Measurements from ENCODE around the gene PROP1. TPM values are rescaled to one million over a fixed set of nuclear protein-coding genes. Genes with fewer than 3 reads are reported as not detected.
A peak's percentile ranks its signal among the peaks of the same experiment; 100 is the strongest.

The PROP1 gene
- total and polyA plus RNA-seq, 4 donors: not detected

DNA sequence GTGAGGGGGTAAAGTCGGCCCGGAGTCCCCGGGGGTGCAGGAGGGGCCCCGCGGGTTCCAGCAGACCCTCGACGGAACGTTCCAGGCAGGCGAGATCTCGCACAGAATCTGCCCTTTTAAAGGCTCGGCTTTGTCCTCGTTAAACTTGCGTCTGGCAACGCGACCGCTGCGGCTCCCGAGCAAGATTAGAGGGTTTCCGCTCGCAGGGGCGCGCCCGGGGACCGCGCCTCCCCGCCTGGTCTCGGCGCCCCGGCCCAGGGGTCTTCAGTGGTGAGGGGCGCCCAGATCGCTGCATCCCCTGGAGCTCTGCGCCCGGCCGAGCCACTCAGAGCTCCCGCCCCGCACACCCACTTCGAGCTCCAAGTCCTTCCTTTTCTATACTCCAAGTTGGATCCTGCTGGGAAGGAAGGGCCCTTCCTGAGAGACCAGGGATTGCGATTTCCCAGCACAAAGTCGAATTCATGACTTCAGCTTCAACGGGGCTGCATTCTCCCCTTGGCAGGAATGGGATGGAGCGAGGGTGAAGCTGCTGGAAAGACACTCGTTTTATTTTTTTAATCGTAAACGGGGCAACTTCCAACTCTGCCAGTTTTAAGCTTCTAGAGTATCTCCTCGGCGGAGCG lies 11.3 kb downstream of the PROP1 start:
- peaks cover 0 to 3% (median 0%) of the 10 kb centered on the region in 5 donors for H3K4me1 ChIP-seq (ENCODE audit: control insufficient read depth in 5 of 5, insufficient read depth in 5 of 5, low read length in 5 of 5)
- H3K9ac ChIP-seq (ENCODE audit: insufficient read depth in 1 of 2, low read length in 2 of 2): no peak overlapping the region
- no peak for ATAC-seq (ENCODE audit: insufficient read depth, low FRiP score)
- no peaks in the 10 kb centered on the region for H3K36me3 ChIP-seq (ENCODE audit: control insufficient read depth in 4 of 4, insufficient read depth in 4 of 4, low read length in 4 of 4)
- H3K9me3 ChIP-seq (ENCODE audit: control insufficient read depth in 4 of 4, insufficient read depth in 3 of 4, low read length in 3 of 4): peaks cover 0 to 7% (median 0%) of the 10 kb centered on the region in 4 donors
- no peak overlapping the region for H3K4me3 ChIP-seq
- H3K27ac ChIP-seq (ENCODE audit: low read depth in 1 of 2, low read length in 1 of 2): no peak overlapping the region
- peak in 1 of 3 donors; percentile 3 for DNase-seq
- TF ChIP-seq, protein P1, sequence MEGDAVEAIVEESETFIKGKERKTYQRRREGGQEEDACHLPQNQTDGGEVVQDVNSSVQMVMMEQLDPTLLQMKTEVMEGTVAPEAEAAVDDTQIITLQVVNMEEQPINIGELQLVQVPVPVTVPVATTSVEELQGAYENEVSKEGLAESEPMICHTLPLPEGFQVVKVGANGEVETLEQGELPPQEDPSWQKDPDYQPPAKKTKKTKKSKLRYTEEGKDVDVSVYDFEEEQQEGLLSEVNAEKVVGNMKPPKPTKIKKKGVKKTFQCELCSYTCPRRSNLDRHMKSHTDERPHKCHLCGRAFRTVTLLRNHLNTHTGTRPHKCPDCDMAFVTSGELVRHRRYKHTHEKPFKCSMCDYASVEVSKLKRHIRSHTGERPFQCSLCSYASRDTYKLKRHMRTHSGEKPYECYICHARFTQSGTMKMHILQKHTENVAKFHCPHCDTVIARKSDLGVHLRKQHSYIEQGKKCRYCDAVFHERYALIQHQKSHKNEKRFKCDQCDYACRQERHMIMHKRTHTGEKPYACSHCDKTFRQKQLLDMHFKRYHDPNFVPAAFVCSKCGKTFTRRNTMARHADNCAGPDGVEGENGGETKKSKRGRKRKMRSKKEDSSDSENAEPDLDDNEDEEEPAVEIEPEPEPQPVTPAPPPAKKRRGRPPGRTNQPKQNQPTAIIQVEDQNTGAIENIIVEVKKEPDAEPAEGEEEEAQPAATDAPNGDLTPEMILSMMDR (IDR thresholded peaks at IDR 0.05; ENCODE audit: control extremely low read depth, extremely low read depth): no peak
- peaks cover 12 to 59% (median 45%) of the 10 kb centered on the region in 3 donors for H3K27me3 ChIP-seq (ENCODE audit: control insufficient read depth in 3 of 3, insufficient read depth in 3 of 3, low read length in 2 of 3)
- WGBS, 2 donors: 3 to 4% methylated on average over 43 to 47 of the region's 47 CpGs

DNA sequence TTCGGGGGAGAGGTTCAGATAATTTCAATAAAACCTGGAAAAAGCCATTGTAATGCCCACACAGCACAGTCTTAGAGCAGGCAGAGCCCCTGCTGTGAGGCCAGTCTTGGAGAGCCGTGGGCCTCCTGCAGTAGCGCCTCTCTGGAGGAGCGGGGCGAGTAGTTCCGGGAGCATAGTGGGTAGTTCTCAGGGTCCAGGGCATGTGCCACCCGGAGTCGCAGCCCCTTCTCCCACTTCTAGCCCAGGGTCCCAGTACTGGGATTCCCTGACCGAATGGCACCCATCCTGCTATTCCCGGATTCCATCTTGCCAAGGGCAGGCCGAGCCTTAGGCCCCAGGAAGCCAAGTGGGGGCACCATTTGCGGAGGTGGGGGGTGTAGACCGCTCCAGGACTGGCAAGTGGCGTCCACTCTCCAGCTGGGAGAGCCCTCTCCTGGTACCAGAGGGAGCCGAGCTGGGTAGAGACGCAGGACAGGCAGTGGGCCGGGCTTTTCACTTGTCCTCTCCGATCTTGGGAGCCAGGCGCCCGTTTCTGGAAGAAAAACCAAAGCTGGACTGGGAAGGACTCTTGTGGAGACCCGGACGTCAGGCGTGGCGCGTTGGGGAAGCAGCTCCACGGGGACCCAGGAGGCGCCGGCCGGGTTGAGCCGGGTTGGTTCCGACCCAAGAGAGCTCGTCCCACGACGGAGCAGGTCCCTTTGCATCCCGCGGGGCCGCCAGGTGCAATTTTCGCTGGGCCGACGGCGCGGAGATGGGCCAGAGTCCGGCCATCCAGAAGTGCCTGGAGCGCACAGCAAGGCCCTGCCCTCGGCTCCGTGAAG lies 12.1 kb downstream of the PROP1 start:
- DNase-seq: no peak
- Histone ChIP-seq H3K9ac (ENCODE audit: insufficient read depth in 1 of 2, low read length in 2 of 2) (no peak overlapping the region), H3K27me3 (ENCODE audit: control insufficient read depth in 3 of 3, insufficient read depth in 3 of 3, low read length in 2 of 3) (peaks cover 12 to 59% (median 42%) of the 10 kb centered on the region in 3 donors), H3K9me3 (ENCODE audit: control insufficient read depth in 4 of 4, insufficient read depth in 3 of 4, low read length in 3 of 4) (peaks cover 0 to 7% (median 0%) of the 10 kb centered on the region in 4 donors), H3K27ac (ENCODE audit: low read depth in 1 of 2, low read length in 1 of 2) (no peak overlapping the region), H3K4me3 (no peak overlapping the region), H3K4me1 (ENCODE audit: control insufficient read depth in 5 of 5, insufficient read depth in 5 of 5, low read length in 5 of 5) (peaks cover 0 to 3% (median 0%) of the 10 kb centered on the region in 5 donors), H3K36me3 (ENCODE audit: control insufficient read depth in 4 of 4, insufficient read depth in 4 of 4, low read length in 4 of 4) (no peaks in the 10 kb centered on the region)
- TF ChIP-seq, protein P1 (IDR thresholded peaks at IDR 0.05; ENCODE audit: control extremely low read depth, extremely low read depth): no peak
- no peak for ATAC-seq (ENCODE audit: insufficient read depth, low FRiP score)
- 25 to 26% methylated on average over 46 of the region's 46 CpGs for WGBS, 2 donors

- TF ChIP-seq, protein P1 (IDR thresholded peaks at IDR 0.05; ENCODE audit: control extremely low read depth, extremely low read depth): no peak
Measured at GRCh38 chr5:177982956-177983355, 13.1 kb downstream of the PROP1 start.

More at GRCh38 chr5:177982956-177983355, 13.1 kb downstream of the PROP1 start:
- WGBS, 2 donors: 84 to 90% methylated on average over 5 of the region's 5 CpGs
- ATAC-seq (ENCODE audit: insufficient read depth, low FRiP score): no peak
- H3K9ac ChIP-seq (ENCODE audit: insufficient read depth in 1 of 2, low read length in 2 of 2): no peak overlapping the region
- no peak overlapping the region for H3K27ac ChIP-seq (ENCODE audit: low read depth in 1 of 2, low read length in 1 of 2)
- DNase-seq: no peak
- peaks cover 12 to 59% (median 41%) of the 10 kb centered on the region in 3 donors for H3K27me3 ChIP-seq (ENCODE audit: control insufficient read depth in 3 of 3, insufficient read depth in 3 of 3, low read length in 2 of 3)
- no peaks in the 10 kb centered on the region for H3K36me3 ChIP-seq (ENCODE audit: control insufficient read depth in 4 of 4, insufficient read depth in 4 of 4, low read length in 4 of 4)
- no peak overlapping the region for H3K4me3 ChIP-seq
- H3K4me1 ChIP-seq (ENCODE audit: control insufficient read depth in 5 of 5, insufficient read depth in 5 of 5, low read length in 5 of 5): peaks cover 0 to 3% (median 0%) of the 10 kb centered on the region in 5 donors
- H3K9me3 ChIP-seq (ENCODE audit: control insufficient read depth in 4 of 4, insufficient read depth in 3 of 4, low read length in 3 of 4): peaks cover 0 to 7% (median 0%) of the 10 kb centered on the region in 4 donors

Data from lung (tissue), 12 donors.